Natural killer cell treated with Interleukin-12 subunit alpha and Interleukin-12 subunit beta and Interleukin-15 and Interleukin-18, amount 100 ng/mL, for 72 hours (primary cell): ENCODE measurements around the gene ZNF519. TPM values are rescaled to one million over a fixed set of nuclear protein-coding genes. Genes with fewer than 3 reads are reported as not detected.

Experiments used
- ATAC-seq, 2 donors: fragments of 150-1000 bp; cut with Tn5 transposase in 1 of 2; sonication (Bioruptor Pico), chemical (Tn5 transposase) in 1 of 2; 2 replicates each; pipeline ENCODE4 v1.10.0; 2021
- DNase-seq: peaks from one replicate; pipeline ENCODE4 v3.0.0; 2022; ENCODE audit warnings: low spot score
- H3K27ac Mint-ChIP-seq, 2 donors: 1 replicate in 1 of 2; 2 replicates in 1 of 2; pipeline ENCODE4 v1.8.0; 2022; ENCODE audit warnings: mixed read lengths in 2 of 2, mild to moderate bottlenecking in 1 of 2, moderate library complexity in 1 of 2
- H3K27me3 Mint-ChIP-seq, 2 donors: 1 replicate in 1 of 2; 2 replicates in 1 of 2; pipeline ENCODE4 v1.8.0; 2022; ENCODE audit warnings: mixed read lengths in 2 of 2
- H3K36me3 Mint-ChIP-seq: one replicate; pipeline ENCODE4 v1.8.0; 2022; ENCODE audit warnings: mixed read lengths
- H3K4me1 Mint-ChIP-seq, 2 donors: 1 replicate in 1 of 2; 2 replicates in 1 of 2; pipeline ENCODE4 v1.8.0; 2022; ENCODE audit warnings: low read depth in 2 of 2, mixed read lengths in 2 of 2, mild to moderate bottlenecking in 1 of 2
- H3K4me3 Mint-ChIP-seq: one replicate; pipeline ENCODE4 v1.8.0; 2022; ENCODE audit warnings: mixed read lengths
- H3K9me3 Mint-ChIP-seq: 2 replicates; pipeline ENCODE4 v1.8.0; 2022; ENCODE audit warnings: mixed read lengths
- total RNA-seq, 2 donors: library from RNA; stranded (reverse); gene quantifications; one replicate each; pipeline ENCODE4 v1.2.3, GENCODE V29; 2022

ZNF519 gene
- total RNA-seq, 2 donors from 2014 or later: 10.4 to 37.3 TPM

DNA sequence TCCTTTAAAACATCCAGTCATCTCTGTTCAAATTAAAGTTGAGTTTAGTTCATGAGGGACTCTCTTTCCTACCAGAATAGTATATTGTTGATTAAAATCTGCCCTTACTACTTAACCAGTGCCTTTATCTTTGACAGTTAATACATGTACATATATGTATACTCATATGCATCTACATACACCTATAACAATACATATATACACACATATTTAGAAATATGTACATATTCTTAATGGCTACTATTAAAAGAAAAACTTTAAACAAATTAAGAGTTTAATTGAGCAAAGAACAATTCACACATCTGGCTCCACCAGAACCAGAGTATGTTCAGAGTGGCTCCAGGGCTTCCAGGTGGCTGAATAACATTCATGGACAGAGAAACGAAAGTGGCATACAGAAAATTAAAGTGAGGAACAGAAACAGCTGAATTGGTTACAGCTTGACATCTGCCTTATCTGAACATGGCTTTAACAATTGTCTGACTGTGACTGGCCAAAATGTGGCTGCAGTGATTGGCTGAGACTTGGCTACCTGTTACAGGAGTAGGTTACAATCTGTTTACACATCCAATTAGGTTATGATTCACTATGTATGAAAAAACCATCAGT lies 38.8 kb downstream of the ZNF519 start:
- DNase-seq: no peak
- peaks cover 0 to 10% of the 10 kb centered on the region in 2 donors for H3K4me1 Mint-ChIP-seq
- no peaks in the 10 kb centered on the region for H3K9me3 Mint-ChIP-seq
- no peaks in the 10 kb centered on the region for H3K27me3 Mint-ChIP-seq
- H3K36me3 Mint-ChIP-seq: no peaks in the 10 kb centered on the region
- no peak overlapping the region for H3K4me3 Mint-ChIP-seq
- ATAC-seq: no peak
- H3K27ac Mint-ChIP-seq: no peak overlapping the region

DNA sequence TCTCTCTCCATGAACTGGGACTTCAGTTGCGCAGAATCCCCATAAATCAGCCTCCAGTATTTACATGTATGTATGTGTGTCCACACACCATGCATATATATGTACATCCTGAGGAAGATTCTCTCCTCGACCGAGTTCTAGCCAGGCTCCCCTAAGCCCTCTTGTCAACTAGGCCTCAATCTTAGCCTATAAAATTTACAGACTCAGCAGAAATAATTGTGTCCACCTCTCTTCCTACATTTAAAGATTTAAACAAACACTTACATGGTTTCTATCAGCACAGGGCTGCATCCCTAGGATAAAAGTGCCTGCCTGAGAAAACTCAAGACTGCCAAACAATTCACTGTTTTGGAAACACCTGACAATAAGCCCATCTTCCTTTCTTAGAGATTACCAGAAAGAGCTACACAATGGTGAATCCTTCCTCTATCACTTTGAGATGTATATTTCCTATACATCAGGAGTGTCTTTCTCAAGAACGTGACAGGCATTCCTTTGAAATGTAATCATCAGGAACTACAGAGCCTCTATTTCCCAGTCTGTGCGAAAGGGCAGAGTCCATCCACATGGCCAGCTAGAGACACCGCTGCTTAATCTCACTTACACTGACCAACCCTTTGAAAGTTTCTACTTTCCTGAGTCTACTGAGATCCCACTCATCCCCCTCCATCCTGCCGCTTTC lies 39.5 kb downstream of the ZNF519 start:
- Mint-ChIP-seq H3K9me3 (no peaks in the 10 kb centered on the region), H3K36me3 (no peaks in the 10 kb centered on the region), H3K27me3 (peaks cover 0 to 2% of the 10 kb centered on the region in 2 donors), H3K4me3 (no peak overlapping the region), H3K4me1 (peaks cover 0 to 4% of the 10 kb centered on the region in 2 donors), H3K27ac (no peak overlapping the region)
- DNase-seq (no peak), ATAC-seq (no peak)

DNA sequence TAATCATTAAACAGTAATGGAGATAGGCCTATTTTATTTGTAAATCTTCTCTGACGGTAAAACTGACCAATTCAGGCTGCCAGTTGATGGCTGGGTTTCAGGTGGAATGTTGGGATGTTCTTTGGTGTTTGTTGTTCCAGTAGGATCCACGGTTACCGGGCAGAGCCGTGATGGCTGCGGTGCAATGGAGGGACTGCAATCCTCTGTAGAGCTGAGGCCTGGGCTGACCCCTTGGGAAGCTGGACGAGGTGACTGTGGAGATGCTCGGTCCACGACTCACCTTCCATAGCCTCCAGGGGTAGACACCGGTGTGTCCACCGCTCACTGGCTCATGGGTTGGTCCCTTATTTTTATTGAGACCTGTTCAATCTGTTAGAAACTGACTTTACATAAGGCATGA lies 42.5 kb downstream of the ZNF519 start:
- H3K36me3 Mint-ChIP-seq: no peaks in the 10 kb centered on the region
- H3K27me3 Mint-ChIP-seq: peaks cover 3 to 6% of the 10 kb centered on the region in 2 donors
- DNase-seq: no peak
- H3K4me3 Mint-ChIP-seq: no peak overlapping the region
- no peak overlapping the region for H3K27ac Mint-ChIP-seq
- no peaks in the 10 kb centered on the region for H3K4me1 Mint-ChIP-seq
- ATAC-seq: no peak
- H3K9me3 Mint-ChIP-seq: no peaks in the 10 kb centered on the region

DNA sequence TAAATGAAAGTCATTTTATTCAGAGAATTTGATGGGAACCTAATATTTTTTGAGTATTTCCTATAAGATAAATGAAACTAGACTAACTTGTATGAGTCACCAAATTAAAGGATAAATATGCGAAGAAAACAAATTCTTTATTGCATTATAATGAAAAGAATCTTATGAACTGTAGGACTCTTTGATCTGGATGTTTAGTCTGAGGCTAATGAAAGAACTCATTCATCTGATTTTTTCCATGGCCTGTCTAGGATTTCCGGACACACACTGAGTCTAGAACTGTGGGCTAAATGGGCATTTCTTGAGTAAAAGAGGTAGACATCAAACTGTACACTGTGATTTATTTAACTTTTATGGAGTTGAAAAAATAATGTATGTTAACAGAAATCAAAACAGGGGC lies 43.0 kb downstream of the ZNF519 start:
- no peaks in the 10 kb centered on the region for H3K9me3 Mint-ChIP-seq
- DNase-seq (no peak), ATAC-seq (no peak)
- peaks cover 3 to 6% of the 10 kb centered on the region in 2 donors for H3K27me3 Mint-ChIP-seq
- no peak overlapping the region for H3K4me3 Mint-ChIP-seq
- no peaks in the 10 kb centered on the region for H3K4me1 Mint-ChIP-seq
- H3K36me3 Mint-ChIP-seq: no peaks in the 10 kb centered on the region
- no peak overlapping the region for H3K27ac Mint-ChIP-seq

DNA sequence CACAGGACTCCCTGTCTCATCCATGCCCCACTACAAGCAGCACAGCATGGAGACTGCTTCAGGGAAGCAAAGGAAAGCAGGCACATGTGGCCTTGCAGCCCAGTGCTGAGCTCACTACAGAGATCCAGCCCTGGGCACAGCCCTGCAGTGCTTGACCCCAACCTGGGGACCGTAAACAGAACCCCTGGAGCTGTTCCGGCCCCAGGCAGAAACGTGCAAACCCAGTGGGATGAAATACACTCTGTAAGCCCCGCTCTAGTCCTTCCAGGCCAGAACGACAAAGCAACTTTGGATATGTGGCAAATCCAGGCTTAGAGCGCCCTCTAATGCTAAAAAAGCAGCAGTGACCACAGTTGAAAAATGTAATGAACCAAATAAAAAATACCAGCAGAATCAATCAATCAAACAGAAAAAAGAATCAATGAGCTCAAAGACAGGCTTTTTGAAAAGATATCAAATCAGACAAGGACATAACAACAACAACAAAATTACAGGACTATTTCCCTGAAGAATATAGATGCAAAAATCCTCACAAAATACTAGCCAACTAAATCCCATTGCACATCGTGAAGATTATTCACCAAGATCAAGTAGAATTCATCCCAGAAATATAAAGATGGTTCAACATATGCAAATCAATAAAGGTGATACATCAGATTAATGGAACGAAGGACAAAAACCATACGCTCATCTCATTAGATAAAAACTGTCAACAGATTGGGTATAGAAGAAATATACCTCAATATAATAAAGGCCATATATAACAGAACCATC lies 45.6 kb downstream of the ZNF519 start:
- Mint-ChIP-seq H3K36me3 (no peaks in the 10 kb centered on the region), H3K27me3 (peaks cover 3 to 6% of the 10 kb centered on the region in 2 donors), H3K4me1 (no peaks in the 10 kb centered on the region), H3K9me3 (no peaks in the 10 kb centered on the region), H3K4me3 (no peak overlapping the region), H3K27ac (no peak overlapping the region)
- peak; percentile 20 to 24 for ATAC-seq
- DNase-seq: no peak

DNA sequence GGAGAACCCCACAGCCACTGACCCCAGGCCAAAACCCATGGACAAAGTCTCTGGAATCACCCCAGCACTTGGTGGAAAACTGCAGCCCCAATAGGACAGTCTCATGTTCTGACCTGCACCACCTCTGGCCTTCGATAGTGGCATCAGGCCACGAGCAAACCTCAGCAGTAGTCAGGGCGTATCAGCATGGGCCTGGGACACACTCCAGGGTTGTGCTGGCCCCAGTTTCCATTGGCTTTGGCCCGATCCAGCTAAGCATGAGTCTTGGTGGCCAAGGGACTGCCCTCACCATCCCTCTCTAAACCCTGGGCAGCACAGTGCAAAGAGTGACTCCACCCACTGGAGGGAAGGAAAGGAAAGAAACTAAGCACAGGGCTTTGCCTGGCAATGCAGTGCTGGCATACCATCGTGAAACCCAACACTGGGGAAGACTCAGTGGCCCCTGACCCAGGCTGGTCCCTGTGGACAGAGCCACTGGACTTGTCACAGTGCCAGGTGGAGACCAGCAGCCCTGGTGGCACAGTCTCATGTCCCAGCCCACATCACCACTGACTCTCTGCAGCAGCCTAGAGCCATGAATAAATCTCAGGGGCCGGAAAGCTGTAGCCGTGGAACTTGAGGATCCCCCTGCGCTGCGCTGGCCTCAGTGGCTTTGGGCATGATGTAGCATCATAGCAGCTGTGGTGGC lies 46.3 kb downstream of the ZNF519 start:
- Mint-ChIP-seq H3K9me3 (no peaks in the 10 kb centered on the region), H3K4me1 (no peaks in the 10 kb centered on the region), H3K27me3 (peaks cover 3 to 6% of the 10 kb centered on the region in 2 donors), H3K27ac (no peak overlapping the region), H3K36me3 (no peaks in the 10 kb centered on the region), H3K4me3 (no peak overlapping the region)
- ATAC-seq (peak; percentile 27 to 52), DNase-seq (no peak)

DNA sequence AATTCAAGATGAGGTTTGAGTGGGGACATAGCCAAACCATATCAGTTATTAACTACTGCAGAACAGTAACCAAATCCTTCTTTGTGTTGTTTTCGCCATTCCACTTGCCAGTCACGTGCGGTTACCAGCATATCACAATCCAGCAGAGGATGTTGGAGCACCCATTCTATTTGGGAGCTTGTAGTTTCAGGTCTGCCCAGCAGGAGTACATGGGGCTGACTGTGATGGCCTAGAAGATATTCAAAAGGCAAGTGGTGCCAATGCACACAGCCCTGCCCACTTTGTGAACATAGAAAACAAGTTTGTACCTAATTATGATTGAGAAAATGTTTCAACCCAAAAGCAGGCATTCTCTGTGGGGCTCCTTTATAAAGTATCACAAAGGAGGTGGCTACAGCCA lies 57.0 kb downstream of the ZNF519 start:
- Mint-ChIP-seq H3K27ac (no peak overlapping the region), H3K27me3 (no peaks in the 10 kb centered on the region), H3K36me3 (no peaks in the 10 kb centered on the region), H3K4me3 (no peak overlapping the region), H3K4me1 (no peaks in the 10 kb centered on the region), H3K9me3 (no peaks in the 10 kb centered on the region)
- ATAC-seq (no peak), DNase-seq (no peak)

DNA sequence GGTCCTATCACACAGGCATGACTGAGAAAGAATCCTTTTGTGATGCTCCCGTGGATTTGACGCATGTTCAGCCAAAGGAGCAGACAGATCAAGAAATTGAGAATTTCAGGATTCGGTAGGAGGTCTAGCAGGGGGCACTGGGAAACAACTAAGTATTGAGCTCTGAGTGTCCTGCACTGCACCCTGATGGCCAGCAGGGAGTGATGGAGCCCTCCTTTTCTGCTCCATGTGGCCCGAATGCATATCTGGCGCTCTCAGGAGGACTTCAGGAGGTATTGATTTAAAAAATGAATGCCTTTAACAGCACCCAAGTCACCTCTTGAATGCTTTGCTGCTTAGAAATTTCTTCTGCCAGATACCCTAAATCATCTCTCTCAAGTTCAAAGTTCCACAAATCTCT lies 58.0 kb downstream of the ZNF519 start:
- H3K4me3 Mint-ChIP-seq: no peak overlapping the region
- no peaks in the 10 kb centered on the region for H3K9me3 Mint-ChIP-seq
- H3K27me3 Mint-ChIP-seq: no peaks in the 10 kb centered on the region
- no peak overlapping the region for H3K27ac Mint-ChIP-seq
- no peak for DNase-seq
- H3K4me1 Mint-ChIP-seq: no peaks in the 10 kb centered on the region
- H3K36me3 Mint-ChIP-seq: no peaks in the 10 kb centered on the region
- ATAC-seq: no peak

DNA sequence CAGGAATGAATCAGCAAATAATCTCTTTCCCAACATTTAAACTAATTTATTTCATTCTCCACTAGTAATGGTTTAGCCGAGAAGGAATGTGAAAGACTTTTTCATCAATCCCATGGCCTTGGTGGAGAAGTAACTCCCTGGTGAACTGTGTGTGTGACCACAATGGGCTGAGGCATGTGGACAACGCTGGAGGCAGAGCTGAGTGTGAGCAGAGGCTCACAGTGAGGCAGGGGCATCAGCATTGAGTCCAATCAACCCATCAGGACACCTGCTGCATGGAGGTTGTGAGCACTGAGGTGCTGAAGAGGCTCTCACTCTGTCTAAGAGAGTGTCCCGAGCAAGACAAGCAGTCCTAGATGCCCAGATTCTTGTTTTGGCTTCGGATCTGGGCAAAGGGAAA lies 78.6 kb downstream of the ZNF519 start:
- ATAC-seq: no peak

More for the DNA sequence above, 78.6 kb downstream of the ZNF519 start:
- no peak for DNase-seq
- H3K9me3 Mint-ChIP-seq: peaks cover 12% of the 10 kb centered on the region
- H3K27ac Mint-ChIP-seq: no peak overlapping the region
- no peaks in the 10 kb centered on the region for H3K4me1 Mint-ChIP-seq
- H3K27me3 Mint-ChIP-seq: no peaks in the 10 kb centered on the region
- H3K36me3 Mint-ChIP-seq: peaks cover 6% of the 10 kb centered on the region
- no peak overlapping the region for H3K4me3 Mint-ChIP-seq

Other genes starting within 250 kb of the ZNF519 start
- not detected for gene MC2R, start 216.9 kb downstream of the ZNF519 start, total RNA-seq